GM18861 (cell line): ENCODE results near the gene MTHFD1.

Source experiments
- ATAC-seq: cut with Tn5 transposase; IDR thresholded peaks from one replicate; pipeline ENCODE4 v1.9.1; 2021; ENCODE audit not compliant: unreplicated experiment

Gene MTHFD1

DNA sequence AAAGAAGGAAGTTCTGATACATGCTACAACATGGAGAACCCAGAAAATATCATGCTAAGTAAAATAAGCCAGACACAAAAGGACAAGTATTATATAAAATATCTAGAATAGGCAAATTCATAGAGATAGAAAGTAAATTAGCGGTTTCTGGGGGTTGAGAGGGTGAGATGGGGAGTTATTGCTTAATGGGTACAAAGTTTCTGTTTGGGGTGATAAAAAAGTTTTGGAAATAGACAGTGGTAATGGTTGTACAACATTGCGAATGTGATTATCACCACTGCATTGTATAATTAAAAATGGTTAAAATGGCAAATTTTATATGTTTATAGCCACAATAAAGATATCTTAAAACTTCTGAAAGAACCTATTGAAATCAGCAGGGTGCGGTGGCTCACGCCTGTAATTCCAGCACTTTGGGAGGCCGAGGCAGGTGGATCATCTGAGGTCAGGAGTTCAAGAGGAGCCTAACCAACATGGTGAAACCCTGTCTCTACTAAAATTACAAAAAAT, 100.5 kb downstream of the MTHFD1 start:
- ATAC-seq, result no peak

DNA sequence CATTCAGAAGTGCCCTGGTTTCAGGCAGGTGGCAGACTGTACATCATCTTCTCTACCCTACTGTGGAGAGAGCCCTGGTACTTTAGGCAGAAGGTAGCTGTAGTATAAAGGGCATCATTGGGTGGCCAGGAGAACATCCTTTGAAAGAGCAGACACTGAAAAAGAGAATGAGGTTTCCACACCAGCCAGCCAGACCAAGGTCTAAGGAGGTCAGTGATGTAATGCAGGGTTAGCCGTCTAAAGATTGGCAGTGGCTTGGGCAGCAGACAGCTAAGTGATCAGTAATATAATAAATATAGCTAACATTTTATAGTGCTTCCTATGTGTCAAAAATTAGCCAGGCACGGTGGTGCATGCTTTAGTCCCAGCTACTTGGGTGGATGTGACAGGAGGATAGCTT, 103.5 kb downstream of the MTHFD1 start:
- no peak for ATAC-seq

DNA sequence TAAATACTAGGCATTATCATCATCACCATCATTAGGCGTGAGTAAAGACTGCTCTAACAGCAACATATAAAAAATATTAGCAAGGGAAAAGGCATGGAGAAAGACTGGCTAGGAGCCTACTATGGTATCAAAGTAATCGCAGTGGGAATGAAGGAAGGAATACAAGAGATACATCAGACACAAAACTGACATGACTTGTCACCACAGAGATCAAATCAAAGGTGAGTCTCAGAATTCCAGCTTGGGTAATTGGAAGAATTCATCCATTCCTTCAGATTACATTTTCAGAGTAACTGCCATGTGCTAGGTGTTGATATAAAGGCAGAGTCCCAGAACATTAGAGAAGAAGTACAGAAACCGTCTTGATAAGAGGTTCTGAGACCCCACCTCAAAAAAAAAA, 105.3 kb downstream of the MTHFD1 start:
- no peak for ATAC-seq

DNA sequence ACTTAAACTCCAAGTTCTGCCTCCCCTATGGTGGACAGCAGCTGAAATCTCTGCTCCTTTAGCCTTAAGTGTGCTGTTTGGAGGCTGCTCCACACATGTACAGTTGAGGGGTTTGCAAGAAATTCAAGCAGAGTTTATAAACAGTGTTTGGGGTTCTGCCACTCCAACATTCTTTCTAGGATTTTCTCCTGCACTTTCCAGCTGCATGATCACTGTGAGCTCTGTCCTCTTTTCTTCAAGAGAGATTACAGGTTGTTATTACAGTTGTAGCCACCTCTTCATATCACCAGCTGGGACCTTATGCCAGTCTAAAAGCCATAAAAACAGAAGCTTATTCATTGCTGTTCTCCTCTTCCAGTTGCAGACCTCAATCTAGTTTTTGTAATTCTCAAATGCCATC, 107.1 kb downstream of the MTHFD1 start:
- no peak for ATAC-seq

DNA sequence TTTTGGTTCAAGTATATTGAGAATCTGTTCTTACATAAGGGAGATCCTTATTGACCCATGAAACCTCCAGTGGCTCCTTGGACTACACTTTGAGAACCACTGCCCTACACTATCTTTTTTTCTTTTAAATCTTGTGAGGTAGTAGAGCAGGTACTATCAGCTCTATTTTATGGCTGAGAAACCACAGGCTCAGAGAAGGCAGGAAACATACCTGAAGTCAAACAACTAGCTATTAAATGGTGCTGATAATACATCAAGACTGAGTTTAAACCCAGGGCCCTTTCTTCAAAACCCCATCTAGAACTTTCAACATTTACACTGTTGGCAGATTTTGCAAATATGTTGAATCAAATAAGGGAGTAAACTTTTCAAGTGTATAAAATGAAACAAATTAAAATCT, 108.6 kb downstream of the MTHFD1 start:
- no peak for ATAC-seq

DNA sequence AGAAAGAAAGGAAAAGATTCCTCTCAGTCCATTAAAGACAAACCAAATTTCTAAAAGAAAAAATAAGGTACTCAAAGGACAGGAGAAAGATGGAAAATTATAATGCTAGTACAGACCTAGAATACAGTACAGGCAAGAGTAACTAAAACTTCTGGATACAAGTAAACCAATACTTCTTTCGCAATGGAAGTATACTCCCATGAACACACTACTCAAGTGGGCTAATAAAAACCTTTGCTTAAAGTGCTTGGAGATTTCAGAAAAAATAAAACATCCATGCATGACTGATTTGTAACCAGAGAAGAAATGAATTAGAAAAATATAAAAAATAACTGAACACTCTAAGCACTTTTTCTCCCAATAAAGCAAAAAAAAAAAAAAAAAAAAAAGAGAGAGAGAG, 111.9 kb downstream of the MTHFD1 start:
- no peak for ATAC-seq

DNA sequence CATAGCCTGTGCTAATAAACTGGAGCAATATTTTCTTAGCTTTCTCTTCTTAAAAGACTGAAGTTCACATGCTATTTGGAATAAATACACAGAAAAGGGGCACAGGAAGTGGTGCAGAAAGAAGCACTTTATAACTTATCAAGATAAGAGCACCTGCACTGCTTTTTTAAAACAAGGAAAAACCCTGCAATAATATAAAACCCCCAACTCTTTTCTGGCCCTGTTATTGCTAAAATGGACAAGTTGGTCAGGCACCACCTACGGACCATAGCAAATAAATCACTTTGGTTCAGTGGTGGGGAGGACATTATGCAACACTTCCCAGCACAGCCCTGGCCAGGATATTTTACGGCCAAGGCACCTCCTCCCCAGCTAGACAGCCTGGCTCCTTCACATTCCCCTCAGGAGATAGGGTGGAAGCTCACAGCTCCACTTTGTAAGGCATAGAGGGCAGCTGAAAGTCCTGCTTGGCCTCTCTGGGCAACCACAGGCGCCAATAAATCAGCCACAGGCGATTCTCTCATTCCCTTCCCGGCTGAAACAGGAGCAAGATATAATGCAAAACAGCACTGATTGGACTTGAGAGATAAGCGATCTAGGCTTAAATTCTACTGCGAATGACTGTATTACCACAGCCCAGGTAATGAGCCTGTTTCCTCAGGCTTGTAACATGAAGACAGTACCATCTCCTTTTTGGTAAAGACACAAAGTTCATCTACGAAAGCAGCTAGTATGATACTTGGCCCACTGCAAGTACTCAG, 113.4 kb downstream of the MTHFD1 start:
- ATAC-seq, result no peak

DNA sequence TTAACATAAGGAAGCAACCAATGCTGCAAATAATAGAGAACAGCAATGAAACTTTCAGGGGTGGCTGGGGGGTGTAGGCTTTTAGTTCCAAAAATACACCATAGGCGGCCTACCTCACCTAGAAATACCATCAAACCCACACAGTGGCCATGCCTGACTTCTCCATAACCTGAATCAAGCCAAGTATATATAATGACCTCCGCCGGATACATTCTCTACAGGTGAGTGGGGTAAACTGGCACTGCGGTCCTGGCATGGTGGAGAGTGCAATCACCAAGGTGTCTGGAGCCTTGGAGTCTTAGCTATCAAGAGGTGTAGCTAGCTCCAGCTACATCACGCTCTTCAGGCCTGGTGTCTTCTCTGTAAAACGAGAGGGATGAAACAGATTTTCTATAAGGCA, 114.3 kb downstream of the MTHFD1 start:
- no peak for ATAC-seq

DNA sequence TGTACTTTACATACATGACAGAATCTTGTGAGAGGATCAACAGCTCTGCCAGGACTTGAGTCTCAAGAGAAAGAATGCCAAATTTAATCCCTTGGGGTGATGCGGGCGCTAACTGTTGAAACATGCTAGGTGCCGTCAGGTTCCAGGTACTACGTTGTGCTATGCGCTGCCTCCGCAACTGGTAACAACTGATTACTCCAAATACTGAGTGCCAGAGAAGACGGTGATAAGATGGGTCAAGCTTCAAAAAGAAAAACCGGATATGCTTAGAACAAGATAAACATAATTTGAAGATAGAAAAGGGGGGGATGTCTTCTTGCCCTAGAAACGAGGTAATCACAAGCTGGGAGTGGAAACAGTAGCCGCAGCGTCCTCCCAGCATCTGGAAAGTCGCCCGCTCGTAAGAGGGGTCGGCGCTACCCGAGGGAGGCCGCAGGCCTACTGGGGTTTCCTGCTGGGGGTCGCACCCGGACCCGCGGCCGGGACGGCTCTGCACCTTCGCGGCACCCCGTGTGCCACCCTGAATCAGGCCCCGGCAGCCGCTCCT, 114.8 kb downstream of the MTHFD1 start:
- ATAC-seq, result no peak

DNA sequence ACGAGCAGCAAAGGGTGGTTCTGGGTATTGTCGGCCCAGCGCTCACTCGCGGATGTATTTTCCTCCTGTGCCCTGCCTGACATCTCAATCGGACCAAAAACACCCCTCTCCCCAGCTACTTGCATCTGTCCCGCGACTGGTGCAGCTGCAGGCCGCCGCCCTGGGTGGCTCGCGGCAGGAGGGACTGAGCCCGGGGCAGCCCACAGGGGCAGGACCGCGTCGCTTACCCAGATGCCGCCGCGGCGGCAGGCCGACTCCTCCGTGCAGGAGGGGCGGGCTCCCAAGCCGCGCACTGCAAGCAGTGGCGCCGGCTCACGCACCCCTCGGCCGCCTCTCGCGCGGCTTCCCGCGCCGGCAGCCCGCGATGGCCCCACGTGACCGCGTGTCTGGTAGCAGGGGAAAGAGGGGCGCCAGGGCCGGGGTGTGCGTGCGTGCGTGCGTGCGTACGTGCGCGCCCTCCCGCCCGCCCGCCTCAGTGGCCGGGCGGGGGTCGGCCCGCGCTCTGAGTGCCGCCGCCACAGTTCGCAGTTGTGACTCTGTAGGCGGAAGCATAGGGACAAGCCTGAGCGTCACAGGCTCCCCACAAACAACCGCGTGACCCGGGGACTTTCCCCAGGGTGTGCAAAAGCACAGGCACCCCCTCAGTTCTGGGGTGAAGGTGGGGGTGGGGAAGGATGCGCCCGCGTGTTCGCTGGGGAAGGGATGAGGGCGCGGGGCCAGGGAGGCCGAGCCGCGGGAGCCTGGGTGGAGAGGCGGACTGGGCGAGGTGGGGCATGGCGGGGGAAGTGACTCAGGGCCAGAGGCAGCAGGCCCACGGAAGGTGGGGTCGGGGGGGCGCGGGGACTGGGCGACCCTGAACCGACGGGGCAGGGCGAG, 115.5 kb downstream of the MTHFD1 start, which contains the start of gene ZBTB25:
Gene ZBTB25 (minus strand): TSS at position 405 of the 876 bp plus-strand sequence. CDS start 13,305 bp downstream, outside the sequence.
- peak; percentile 59 for ATAC-seq

DNA sequence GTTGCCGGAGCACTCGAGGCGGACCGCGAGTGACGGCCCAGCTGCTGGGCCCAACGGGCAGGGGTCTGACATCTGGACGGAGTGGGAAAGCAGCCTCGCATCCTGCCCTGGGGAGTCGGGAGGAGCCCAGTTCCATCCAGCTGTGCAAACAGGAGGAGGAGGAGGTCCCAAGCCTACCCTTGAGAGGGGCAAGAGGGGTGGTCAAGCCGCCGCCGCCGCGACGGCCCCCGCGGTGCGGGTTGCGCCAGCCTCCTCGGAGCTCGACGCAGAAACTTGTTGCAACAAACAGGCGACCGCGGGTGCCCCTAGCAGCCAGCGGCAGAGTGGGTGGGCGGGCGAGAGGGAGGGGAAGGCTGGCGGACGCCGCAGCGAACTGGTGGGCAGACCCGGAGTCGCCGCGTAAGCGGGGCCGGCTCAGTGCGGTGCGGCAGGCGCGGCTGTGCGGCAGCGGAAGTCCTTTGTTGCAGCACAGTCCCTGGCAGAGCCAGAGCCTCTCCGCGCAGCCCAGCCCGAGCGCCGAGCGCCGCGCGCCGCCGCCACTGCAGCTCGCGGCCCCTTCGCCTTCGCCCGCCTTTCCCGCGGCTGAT, 116.2 kb downstream of the MTHFD1 start, which contains the start of gene ZBTB1:
Gene ZBTB1 (plus strand): TSS at position 461 of the 587 bp plus-strand sequence. CDS start 16,735 bp downstream, outside the sequence.
- ATAC-seq, result peak; percentile 12

DNA sequence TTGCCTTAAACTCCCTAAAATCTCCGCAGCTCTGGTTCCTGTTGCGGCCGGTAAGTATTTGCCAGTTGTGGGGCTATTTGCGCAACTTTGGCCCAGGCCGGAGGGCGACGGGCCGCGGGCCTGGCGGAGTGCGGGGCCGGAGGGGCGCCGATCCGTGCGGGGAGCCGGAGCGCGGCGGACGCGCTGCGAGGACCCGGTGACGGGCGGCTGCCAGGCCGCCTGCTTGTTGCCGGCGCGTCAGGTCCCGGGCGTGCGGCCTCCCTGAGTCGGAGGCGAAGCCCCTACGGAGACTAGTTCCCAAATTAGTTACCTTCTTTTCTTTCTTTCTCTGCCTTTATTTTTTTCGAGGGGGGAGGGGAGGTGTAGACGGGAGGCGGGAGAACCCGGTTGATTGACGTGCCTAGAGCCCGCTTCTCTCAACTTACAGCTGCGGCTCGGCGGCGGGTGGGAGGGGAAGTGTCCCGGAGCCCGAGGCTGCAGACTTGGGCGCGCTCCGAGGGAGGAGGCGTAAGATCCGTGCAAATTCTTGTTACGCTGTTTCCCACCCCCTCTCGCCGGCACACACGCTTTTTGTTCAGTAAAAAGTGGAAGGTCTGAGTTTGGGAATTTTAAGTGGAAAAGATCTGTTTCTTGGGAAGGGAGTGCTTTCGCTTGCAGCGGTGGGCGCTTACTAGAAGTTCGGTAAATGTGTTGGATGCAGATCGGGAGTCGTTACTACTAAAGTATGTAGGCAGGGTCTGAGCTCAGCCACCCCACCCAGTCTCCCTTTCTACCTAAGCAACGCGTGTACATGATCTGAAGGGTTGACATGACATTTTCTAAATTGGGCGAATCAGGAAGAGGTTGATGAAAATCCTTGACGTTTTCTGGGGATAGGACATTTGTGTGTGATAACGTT, 117.0 kb downstream of the MTHFD1 start:
- ATAC-seq, result no peak

DNA sequence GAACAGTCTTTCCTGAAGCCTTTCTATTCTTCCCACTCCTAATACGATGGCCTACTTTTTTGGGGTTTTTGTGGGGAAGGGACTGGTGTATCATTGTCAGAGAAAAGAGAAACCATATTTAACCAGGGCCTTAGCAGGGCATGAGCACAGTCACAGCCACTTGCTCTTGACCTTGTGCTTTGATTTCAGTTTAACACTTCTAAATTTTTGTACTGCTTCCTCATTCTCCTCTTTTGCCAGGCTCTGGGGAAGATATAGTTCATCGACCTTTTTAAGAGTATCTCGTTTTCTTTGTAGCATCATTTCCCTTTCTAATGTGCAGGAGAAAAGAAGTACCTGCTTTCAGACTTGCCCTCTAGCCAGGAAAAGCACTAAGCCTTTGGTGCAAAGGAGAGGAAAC, 118.6 kb downstream of the MTHFD1 start:
- ATAC-seq, result no peak

DNA sequence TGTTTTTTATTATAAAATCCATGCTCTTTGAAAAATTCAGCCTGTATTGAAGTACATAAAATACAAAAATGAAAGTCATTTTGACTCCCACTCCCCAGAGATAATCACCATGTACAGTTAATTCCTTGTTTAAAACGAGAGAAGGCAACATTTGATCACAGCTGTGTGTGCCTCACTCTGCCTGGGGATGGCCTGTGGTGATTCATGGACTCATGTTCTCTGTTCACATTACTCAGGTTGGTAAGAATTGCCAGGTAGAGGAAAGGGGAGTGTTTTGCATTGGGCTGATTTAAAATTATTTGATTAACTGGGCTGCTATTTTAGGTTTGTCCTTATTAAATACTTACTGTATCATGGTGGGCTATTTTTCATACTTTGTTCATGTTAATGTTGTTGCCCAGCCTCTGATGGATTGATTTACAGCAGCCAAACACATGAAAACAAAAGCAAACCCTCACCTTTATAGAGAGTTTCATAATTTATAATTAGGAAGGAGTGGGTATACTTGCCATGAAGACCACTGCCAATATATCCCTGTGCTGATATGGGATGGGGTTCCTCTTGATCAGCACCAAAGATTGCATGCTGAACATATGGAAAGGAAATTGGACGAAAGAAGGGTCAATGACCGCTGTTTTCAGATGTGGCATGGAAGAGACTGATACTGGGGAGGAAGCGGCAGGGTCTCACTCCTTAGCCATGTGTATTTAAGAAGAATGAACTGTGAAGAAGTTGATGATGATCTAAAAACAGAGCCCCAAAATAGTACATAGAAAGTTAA, 119.4 kb downstream of the MTHFD1 start:
- no peak for ATAC-seq

DNA sequence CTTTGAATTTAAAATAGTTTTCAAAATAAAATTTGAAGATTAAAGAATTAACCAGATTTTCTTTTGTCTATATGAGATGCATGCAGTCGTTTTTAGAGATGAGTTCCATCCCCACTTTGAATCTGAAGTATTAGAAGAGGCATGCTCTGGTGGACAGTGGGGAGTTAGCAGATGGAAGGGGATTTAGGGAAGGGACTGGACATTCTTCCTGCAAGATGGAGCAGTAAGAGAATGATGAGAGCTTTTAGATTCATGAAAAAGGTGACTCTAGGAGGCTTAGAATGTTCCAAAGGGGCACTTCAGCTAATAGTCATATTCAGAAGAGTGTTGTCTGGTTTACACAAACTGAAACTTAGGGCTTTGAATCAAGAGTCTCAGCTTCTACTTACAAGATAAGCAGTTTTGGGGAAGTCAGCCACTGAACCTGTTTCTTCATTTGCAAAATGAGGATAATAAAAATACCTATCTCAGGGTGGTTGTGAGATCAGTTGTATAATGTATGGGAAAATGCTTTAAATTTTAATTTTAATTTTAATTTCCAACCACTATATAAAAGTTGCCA, 120.1 kb downstream of the MTHFD1 start:
- no peak for ATAC-seq

DNA sequence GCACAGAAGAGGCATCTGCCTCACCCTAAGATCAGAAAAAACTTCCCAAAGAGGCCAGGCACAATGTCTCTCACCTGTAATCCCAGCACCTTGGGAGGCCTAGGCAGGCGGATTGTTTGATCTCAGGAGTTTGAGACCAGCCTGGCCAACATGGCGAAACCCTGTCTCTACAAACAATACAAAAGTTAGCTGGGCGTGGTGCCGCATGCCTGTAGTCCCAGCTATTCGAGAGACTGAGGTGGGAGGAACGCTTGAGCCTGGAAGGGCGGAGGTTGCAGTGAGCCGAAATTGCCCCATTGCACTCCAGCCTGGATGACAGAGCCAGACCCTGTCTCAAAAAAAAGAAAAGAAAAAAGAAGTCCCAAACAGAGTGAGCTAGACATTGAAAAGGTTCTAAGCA, 120.9 kb downstream of the MTHFD1 start:
- ATAC-seq, result no peak
